Activated T-cell treated with anti-CD3 and anti-CD28 coated beads for 4 hours (primary cell): ENCODE data around the gene BRD7.

Experiments
- DNase-seq: peaks from one replicate; pipeline ENCODE4 v3.0.0-alpha.2; 2020

The BRD7 gene

GRCh38 chr16:50388496-50388895 lies 19.7 kb upstream of the BRD7 start:
- no peak for DNase-seq

GRCh38 chr16:50386774-50387173 lies 18.0 kb upstream of the BRD7 start:
- no peak for DNase-seq

DNA sequence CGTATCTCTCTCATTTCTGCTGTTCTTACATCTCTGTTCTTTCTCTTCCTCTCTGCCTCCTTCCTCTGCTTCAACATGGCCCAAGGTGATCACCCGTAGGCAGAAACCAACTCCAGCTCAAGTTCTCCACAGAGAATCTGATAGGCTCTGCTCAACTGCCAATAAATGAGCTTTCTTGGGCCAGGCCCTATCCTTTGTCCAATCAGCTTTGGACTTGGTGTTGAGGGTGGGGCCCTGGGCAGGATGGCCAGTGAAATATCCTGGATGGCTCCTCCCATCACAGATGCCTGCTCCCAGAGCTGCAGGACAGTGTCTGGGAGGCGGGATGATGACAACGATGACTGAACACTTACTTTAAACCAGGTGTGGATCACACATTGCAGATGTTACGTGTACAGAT lies 17.4 kb upstream of the BRD7 start:
- DNase-seq: no peak

GRCh38 chr16:50384500-50385135 lies 15.8 kb upstream of the BRD7 start:
- no peak for DNase-seq

DNA sequence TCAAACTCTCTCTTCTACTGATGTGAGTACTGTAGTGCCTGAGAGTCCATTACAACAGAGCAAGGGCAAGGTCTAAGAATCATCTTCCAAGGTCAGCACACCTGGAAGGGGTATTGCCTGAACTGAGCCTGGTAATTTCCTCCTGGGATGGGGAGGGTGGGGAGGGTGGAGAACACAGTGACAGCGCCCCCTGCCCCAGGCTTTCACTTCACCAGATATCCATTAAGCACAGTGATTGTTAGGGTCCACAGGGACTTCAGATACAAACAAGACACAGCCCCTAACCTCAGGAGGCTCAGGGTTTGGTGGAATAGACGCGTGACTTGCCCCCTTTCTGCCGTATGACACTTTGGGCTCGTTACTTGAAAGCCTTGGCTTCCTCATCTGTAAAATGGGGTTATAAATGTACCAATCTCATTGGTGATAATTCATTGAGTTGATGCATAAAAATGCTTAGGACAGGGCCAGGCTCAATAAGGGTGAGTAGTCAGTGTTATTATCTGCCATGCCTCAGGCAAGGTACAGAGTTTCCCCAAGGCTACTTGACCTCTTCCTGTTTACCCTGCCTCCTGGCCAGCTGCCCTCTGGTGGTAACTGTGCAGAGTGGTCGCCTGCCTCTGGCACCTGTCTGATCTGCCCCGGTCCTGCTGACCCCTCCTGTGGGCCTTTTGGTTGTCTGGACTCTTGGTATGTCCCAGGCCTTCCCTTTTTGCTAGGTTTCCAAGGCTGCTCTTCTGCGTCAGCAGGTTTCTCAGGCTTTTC lies 13.1 kb upstream of the BRD7 start:
- DNase-seq: no peak

DNA sequence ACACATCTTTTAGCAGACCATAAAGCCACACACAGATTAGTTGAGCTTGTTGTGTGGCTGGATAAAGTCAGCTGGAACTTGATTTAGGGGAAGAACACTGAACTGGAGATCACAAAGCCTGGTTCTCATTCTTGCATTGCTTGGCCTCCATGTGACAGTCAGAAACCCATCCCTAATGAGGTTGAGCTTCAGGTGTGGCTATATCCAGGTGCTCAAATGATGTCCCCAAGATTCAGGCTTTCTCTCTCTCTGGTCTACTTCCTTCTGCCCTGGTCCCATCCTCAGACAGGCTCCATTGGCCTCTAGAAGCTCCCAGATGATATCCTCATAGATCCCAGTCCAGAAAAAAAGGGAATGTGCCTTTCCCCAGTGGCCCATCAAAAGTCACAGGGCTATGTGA lies 9.6 kb upstream of the BRD7 start:
- no peak for DNase-seq

DNA sequence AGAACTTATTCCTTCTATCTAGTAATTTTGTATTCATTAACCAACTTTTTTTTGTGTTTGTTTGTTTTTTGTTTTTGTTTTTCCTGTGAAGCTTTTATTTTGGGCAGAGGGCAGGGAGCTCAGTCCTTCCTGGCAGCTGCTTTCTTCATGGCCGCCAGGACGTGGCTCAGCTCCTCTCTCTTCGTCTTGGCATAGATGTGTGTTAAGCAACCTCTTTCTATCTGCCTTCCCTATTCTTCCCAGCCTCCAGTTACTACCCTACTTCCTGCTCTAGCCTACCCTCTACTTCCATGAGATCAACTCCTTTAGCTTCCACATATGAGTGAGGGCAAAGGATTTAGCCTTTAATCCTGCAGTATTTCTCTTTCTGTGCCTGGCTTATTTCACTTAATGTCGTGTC lies 8.2 kb upstream of the BRD7 start:
- no peak for DNase-seq

GRCh38 chr16:50373780-50374179 lies 5.0 kb upstream of the BRD7 start:
- DNase-seq: no peak

- no peak for DNase-seq
Measured at GRCh38 chr16:50373345-50373701, 4.5 kb upstream of the BRD7 start.

DNA sequence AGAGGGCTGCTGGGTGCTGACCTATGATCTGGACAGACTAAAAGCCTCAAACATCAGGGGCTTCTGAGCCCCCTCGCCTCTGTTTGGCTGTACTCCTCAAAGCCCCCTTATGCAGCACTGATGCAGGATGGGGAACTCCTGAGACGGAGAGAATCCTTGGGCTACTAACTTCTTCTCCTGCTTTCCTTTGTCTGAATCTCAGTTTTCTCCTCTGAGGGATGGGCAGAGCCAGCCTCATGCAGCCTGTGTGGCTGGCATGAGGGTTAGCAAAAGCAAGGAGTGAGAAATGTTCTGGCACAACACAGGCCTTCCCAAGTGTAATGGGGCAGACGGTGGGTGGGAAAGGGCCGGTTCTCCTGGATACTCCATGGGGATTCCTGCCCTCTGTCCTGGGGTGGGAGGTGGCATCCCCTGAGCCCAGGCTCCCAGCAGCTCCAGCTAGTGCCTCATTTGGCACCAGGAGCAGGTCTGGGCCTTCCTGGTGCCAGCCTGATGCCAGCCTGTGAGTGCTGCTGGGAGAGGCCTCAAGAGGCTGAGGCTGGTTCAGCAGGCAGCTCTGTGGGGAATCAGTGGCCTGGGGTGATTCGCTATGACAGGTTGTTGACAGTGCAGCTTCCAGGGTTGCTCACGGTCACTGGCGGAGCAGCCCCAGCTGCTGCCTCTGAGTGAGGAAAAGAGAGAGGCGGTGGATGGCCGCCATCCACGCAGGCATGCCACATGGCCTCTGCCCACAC lies 4.0 kb upstream of the BRD7 start:
- no peak for DNase-seq

GRCh38 chr16:50371936-50372595 lies 3.3 kb upstream of the BRD7 start:
- DNase-seq: no peak

DNA sequence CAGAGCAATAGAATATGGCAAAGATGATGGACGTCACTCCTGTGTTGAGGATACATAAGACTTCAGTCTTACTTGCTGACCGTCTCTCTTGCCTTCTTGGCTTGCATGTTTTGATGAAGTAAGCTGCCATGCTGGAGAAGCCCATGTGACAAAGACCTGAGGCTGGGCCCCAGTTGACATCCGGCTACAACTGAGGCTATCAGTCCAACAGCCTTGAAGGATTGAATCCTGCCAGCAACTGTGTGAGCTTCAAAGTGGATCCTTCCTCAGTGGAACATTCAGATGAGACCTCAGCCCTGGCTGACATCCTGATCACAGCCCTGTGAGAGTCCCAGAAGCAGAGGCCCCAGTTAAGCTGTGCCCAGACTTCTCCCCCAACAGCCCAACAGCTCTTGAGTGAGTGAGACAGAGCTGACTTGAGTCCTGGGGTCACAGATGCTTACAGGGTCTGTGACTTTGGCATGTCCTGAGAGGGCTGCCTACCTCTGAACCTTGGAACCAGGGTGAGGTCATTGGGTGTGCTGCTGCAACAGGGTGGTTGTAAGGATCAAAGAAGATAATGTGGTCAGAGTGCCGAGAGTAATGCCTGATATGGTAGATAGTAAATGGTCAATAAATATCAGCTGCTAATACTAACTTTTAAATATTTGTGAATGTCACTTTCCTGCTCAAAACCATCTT lies 2.4 kb upstream of the BRD7 start:
- no peak for DNase-seq

DNA sequence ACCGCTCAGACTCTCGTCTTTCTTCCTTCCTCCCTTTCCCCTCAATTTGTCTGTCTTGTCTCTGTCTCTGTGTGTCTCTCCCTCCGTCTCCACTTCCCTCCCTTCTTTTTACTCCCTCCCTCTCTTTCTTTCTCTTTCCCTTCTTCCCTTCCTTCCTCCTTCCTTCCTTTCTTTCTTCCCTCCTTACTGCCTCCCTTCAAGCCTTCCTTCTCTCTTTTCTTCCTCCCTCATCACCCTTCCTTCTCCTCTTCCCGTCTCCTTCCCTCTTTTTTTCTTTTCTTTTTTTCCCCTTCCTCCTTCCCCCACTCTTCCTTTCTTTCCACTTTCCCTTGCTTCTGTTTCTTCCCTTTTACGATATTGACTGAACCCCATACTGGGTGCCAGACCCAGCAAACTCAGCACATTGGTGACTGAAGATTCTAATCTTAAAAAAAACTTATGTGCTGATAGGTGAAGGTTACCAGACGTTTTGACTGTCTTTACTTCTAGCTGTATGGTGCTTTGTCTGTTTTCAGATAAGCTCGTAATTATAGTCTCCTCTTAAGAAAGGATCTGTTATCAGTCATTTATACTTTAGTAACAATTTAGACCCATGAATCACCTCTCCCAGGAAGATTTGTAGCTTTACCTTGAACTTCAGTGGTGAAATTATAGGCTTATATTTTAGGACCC lies 481 bp upstream of the BRD7 start:
- no peak for DNase-seq

DNA sequence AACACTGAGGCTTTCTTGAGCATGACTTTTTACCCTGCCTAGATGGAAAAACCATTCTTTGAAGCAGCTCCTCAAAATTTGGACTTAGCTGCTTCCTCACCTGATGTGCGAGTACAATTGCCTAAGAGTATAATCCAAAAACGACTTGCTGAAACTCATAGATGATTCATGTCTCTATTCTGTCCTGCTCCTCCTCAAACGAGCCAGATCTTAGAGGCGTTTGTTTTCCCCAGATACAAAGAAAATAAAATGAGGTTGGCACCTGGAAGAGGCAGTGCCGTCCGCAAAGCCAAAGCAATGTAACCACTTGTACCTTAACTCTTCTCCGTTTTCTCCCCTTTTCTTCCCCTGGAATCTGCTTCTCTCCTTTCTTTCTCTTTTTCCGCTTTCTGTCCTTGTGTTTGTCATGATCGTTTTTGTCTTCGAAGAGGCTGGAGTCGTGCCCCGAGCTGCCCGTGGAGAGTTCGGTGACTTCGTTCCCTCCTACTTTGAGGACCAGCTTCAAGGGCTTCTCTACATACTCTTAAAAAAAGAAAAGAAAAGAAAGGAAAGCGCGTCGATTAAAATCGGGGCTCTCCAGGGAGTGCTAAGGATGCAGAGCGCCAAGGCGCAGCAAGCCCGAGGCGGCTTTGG lies 895 bp downstream of the BRD7 start:
- no peak for DNase-seq

GRCh38 chr16:50365791-50366575 lies 2.8 kb downstream of the BRD7 start:
- no peak for DNase-seq

DNA sequence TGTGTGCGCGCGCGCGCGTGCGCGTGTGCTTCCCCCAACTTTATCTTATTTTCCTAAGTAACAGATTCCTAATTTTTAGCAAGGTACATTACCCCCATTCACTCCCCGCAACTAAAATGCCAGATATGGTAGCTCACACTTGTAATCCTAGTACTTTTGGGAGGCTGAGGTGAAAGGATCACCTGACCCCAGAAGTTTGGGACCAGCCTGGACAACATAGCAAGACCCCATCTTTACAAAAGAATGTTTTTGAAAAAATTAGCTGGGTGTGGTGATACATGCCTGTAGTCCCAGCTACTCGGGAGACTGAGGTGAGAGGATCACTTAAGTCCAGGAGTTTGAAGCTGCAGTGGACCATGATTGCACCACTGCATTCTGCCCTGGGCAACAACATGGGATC lies 5.1 kb downstream of the BRD7 start:
- DNase-seq: no peak

GRCh38 chr16:50360779-50361178 lies 8.0 kb downstream of the BRD7 start:
- DNase-seq: no peak

DNA sequence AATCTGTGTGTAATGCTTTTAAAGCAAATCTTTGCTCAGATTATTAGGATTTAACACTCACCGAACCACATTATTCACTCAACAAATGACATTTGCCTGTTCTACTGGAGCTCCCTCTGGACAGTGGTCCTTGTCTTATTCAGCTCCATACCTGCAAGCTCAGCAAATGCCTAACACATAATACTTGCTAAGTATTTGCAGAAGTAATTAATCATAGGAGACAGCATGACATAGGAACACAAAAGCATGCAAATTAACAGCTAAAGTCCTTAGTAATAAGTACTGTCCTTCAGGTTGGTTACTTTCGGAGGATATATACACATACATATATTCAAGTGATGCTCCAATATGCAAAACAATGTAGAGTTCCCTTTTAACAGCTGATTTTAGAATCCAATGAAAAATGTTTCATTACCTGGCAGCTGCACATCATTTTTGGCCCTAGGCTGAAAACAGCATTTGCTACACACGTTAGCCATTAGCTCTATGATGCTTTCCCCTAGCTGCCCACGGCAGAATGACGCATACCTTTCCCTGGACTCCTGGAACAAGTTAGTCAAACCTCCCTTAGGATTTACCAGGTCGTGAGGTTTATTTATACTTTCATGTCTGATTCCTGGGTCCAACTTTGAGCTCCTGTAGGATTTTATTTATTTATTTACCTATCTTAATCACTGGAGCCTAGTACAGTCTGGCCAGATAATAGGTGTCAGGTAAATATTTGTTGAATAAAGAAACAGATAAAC lies 8.6 kb downstream of the BRD7 start:
- DNase-seq: no peak

DNA sequence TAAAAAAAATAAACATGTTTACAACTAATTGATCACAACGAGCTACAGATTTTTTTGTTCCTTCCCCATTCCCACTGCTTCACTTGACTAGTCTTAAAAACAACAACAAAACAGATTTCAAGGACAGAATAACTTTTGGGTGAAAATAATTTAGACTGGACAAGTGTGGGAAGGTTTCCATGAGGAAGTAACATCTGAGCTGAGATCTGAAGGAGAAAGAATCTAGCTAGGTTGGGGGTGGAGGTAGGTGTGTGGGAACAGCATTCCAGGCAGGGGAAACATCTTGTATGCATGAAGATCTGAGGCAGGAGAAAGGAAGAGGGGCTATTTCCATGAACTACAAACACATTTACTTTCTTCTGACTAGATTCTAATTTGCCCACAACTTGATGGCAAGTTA lies 9.2 kb downstream of the BRD7 start:
- DNase-seq: no peak
